ENCODE results near the gene TRPT1.
"Not testable (repeated sequence)": the region's sequence is repeated elsewhere in the genome, so short reads cannot be mapped to it uniquely, and the experiment has no call there.

The TRPT1 gene

GRCh38 chr11:64258356-64258755, 32.4 kb upstream of the TRPT1 start:
- DNase-seq, result no peak

GRCh38 chr11:64256300-64256699, 30.3 kb upstream of the TRPT1 start:
- no peak for DNase-seq

GRCh38 chr11:64255135-64256128, 29.4 kb upstream of the TRPT1 start:
- no peak for DNase-seq

GRCh38 chr11:64254326-64254725, 28.3 kb upstream of the TRPT1 start:
- no peak for DNase-seq

GRCh38 chr11:64253481-64253880, 27.5 kb upstream of the TRPT1 start:
- DNase-seq, result no peak

GRCh38 chr11:64253043-64253442, 27.1 kb upstream of the TRPT1 start:
- no peak for DNase-seq

- no peak for DNase-seq
These were observed 26.3 kb upstream of the TRPT1 start for GRCh38 chr11:64252003-64252872.

- DNase-seq, result no peak
These were observed 25.7 kb upstream of the TRPT1 start for GRCh38 chr11:64251753-64252002.

- DNase-seq, result peak in 1 of 2 experiments; percentile 59
These were observed 25.2 kb upstream of the TRPT1 start, which contains the start of gene PLCB3 for GRCh38 chr11:64251016-64251752. Gene PLCB3 (plus strand): TSS chr11:64251530. CDS start chr11:64251650, 120 bp downstream.

- no peak for DNase-seq
These were observed 24.5 kb upstream of the TRPT1 start for GRCh38 chr11:64250415-64251015.

GRCh38 chr11:64249563-64250414, 23.8 kb upstream of the TRPT1 start:
- no peak for DNase-seq

- DNase-seq, result no peak
These were observed 23.1 kb upstream of the TRPT1 start for GRCh38 chr11:64249038-64249437.

- DNase-seq, result no peak
These were observed 22.6 kb upstream of the TRPT1 start for GRCh38 chr11:64248578-64248977.

- DNase-seq, result no peak
These were observed 21.9 kb upstream of the TRPT1 start for GRCh38 chr11:64247729-64248531.

- peak; percentile 82 to 85 for DNase-seq
These were observed 21.1 kb upstream of the TRPT1 start, which contains the start of gene PPP1R14B for GRCh38 chr11:64246871-64247728. Gene PPP1R14B (minus strand): TSS chr11:64246943. CDS start chr11:64246673, 270 bp downstream.

- not testable (repeated sequence) for DNase-seq
These were observed 20.6 kb upstream of the TRPT1 start for GRCh38 chr11:64246621-64246870.

GRCh38 chr11:64245797-64246620, 20.0 kb upstream of the TRPT1 start:
- peak in 1 of 2 experiments; percentile 65 for DNase-seq

- peak in 1 of 2 experiments; percentile 65 for DNase-seq
These were observed 19.4 kb upstream of the TRPT1 start for GRCh38 chr11:64245401-64245796.

GRCh38 chr11:64244966-64245365, 19.0 kb upstream of the TRPT1 start:
- no peak for DNase-seq

Measured in NCI-H524 (cell line).